ENCODE data around the gene IL9.

DNA sequence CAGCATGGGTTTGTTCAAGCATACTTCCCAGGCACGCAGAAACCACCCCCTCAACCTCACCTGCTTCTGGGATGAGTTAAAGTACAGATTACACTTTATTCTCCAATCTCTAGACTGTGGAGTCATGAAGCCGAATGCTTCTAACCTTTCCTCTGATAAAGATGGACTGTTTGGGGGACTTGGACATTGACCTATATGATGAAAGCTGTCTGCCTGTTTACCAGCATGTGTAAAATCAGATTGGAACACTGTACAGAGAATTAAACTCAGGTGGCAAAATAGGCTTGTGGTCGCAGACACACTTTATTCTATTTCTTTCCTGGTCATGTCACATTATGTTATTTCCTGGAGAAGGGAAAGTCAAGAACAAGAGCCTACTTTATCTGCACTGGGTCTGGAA is 25.7 kb downstream of the IL9 start:
- TF ChIP-seq, protein P1, sequence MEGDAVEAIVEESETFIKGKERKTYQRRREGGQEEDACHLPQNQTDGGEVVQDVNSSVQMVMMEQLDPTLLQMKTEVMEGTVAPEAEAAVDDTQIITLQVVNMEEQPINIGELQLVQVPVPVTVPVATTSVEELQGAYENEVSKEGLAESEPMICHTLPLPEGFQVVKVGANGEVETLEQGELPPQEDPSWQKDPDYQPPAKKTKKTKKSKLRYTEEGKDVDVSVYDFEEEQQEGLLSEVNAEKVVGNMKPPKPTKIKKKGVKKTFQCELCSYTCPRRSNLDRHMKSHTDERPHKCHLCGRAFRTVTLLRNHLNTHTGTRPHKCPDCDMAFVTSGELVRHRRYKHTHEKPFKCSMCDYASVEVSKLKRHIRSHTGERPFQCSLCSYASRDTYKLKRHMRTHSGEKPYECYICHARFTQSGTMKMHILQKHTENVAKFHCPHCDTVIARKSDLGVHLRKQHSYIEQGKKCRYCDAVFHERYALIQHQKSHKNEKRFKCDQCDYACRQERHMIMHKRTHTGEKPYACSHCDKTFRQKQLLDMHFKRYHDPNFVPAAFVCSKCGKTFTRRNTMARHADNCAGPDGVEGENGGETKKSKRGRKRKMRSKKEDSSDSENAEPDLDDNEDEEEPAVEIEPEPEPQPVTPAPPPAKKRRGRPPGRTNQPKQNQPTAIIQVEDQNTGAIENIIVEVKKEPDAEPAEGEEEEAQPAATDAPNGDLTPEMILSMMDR (IDR thresholded peaks at IDR 0.05): no peak
- TF ChIP-seq POLR2A (IDR thresholded peaks at IDR 0.05): no peak

Measured in lower leg skin (tissue), 3 donors.